Activated gamma-delta T cell treated with anti-CD3 and anti-CD28 coated beads, Interleukin-2, amount 50 U/mL, for 16 hours (primary cell): ENCODE results near the gene ST8SIA4.

Source experiments
- DNase-seq: peaks from one replicate; pipeline ENCODE4 v3.0.0-alpha.2; 2020; ENCODE audit warnings: low read depth

The ST8SIA4 gene

DNA sequence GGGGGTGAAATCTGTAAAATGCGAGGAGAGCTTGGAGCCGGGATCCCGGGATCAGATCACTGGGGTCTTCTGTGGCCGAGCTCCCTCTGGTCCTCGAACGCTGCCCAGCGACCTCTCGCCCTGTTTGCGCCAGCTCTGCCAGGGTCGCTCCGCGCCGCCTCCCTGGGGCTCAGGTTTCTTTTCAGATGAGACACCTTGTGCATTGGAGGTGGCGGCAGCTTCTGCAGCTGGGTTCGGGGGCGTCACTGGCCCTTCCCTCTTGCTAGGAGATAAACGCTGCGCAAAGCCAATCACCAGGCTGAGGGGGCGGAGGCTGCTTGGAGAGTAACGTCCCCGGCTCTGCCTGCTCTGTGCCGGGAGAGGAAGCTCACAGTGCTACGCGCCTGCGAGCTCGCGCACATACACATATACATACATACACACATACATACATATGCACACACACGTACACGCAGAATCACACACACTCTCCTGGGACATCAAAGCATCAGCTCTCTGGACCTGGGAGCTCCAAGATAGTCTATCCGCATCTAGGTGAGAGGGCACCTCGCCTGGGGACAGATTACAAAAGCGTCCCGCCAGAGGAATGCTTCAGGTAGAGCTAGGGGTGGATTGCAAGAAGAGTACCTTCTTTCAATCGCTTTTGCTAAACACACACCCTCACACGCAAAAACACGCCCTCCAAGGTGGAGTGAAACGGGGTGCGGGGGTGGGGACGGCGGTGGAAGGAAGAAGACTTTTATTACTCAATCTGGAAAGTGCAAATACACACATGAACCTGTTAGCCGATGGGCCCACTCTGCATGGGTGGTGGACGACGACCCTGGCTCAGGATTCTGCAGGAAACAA lies at the start of gene ST8SIA4:
Gene ST8SIA4 (minus strand): TSS at position 244 of the 849 bp plus-strand sequence. CDS start 327 bp downstream, outside the sequence.
- DNase-seq = peak; percentile 88

GRCh38 chr5:100950985-100951384 lies 47.9 kb upstream of the ST8SIA4 start:
- DNase-seq = no peak

GRCh38 chr5:100913298-100913697 lies 10.2 kb upstream of the ST8SIA4 start:
- no peak for DNase-seq

- DNase-seq = no peak
These were observed 6.0 kb upstream of the ST8SIA4 start for GRCh38 chr5:100909034-100909433.

GRCh38 chr5:100905259-100905914 lies 2.3 kb upstream of the ST8SIA4 start:
- no peak for DNase-seq

DNA sequence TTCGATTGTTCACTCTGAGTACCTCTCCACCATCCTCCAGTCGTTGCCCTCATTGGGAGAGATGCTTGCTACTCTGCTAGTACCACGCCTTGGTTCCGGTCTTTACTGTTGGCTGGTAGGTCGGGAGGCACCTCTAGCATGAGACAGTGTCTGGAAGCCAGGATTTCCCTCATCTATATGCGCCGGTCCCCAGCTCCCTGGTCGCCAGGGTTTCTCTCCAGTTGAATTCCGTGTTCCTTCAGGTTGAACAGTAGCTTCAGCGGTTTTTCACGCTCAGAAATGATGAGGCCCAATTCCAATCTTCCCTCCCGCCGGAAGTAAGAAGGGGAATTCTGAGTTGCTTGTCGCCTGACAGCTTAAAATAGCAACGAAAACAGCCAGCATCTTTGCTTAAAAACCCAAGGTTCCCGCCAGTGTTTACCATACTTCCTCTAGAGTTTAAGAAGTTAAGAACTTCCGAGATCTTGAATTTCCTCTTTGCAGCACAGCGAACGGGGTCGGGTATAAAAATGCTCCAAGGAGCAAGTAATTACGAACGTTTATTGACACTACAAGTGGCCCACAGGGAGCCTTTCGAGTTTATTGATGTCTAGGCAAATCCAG lies 1.3 kb upstream of the ST8SIA4 start:
- no peak for DNase-seq

GRCh38 chr5:100902440-100903038 lies 543 bp downstream of the ST8SIA4 start:
- no peak for DNase-seq

- DNase-seq = peak; percentile 51
These were observed 1.2 kb downstream of the ST8SIA4 start for GRCh38 chr5:100901821-100902341.

DNA sequence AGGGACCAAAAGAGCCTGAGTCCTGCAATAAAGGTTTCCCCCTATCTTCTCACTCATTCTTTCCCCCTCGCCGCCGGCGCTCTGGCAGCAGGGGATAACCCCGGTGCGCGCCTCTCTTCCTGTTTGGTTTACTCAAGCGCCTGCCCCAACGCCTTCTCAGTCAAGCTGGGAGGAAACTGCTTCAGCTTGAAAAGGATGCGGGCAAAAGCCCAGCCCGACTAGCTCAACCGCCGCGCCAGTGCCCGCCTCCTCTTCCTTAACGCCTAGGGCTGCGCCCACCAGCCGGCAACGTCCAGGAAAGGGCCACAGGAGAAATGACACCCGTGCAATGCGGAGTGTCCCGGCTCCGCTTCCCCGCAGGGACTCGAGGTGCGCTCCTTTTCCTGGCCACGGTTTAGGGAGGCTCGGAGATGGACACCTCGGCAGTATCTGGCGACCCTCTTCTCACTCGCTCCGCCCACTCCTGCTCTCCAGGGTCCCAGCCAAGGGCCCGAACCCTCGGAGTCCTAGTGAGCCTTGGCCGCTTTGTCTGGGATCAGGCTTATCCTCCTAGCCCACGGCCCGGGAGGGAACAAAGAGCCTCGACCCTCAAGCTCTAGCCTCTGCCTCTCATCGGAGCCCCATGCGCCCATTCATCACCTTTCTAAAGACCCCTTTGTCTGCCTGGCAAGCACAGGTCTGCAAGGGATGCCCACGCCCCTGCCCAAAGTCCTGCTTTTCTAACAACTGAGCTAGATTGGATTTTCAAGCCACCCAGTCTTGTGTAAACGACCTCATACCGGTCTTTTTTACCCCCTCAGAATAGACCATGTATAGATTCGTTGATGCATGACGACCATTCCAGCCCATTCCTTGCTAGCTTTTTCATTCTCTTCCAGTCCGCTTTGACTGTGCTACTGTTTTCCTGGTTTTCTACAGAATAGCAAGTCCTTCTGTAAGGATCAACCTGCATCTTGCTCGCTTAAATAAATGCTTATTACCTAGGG lies 2.0 kb downstream of the ST8SIA4 start:
- DNase-seq = peak; percentile 87

DNA sequence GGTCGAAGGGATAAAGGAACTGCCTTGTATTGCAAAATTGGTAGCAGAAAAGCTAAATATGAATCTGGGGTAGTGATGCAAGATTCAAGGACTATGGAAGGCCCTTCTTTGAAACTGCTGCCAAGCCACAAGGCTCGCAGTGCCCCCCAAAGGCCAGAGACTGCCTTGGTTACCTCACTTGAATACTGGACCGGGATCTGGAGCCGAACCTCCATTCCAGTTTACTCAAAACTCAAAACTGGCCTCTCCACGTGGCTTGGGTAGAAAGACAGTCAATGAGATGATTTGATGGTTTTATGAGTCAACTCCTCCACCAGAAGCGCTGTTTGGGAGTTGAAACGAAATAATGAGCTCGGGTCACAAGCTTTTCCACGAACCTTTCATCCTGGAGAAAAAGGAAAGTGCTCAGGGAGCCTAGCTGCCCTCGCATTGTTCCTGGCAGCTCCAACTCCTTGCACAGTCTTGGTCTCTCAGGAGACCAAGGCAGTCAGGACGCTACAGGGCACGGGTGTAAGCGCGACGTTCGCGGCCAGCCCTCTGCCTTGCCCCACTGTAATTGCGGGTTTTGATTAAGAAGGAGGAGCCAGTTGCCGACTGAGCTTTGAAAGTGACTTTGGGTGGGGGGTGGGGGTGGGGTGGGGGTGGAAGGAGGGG lies 2.8 kb downstream of the ST8SIA4 start:
- DNase-seq = no peak

GRCh38 chr5:100899675-100900074 lies 3.4 kb downstream of the ST8SIA4 start:
- no peak for DNase-seq

- DNase-seq = no peak
These were observed 4.4 kb downstream of the ST8SIA4 start for GRCh38 chr5:100898504-100899346.

DNA sequence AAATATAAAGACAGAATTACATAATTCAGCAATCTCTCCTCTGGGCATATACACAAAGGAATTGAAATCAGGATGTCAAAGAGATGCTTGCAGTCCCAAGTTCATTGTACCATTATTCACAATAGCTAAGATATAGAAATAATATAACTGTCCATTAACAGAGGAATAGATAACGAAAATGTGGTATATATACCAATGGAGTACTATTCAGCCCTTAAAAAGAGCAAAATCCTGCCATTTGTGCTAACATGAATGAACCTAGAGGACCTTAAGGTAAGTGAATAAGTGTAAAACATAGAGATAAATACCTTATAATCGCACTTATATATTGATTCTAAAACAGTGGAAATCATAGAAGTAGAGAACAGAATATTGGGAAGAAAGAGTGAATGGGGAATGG lies 7.0 kb downstream of the ST8SIA4 start:
- no peak for DNase-seq

DNA sequence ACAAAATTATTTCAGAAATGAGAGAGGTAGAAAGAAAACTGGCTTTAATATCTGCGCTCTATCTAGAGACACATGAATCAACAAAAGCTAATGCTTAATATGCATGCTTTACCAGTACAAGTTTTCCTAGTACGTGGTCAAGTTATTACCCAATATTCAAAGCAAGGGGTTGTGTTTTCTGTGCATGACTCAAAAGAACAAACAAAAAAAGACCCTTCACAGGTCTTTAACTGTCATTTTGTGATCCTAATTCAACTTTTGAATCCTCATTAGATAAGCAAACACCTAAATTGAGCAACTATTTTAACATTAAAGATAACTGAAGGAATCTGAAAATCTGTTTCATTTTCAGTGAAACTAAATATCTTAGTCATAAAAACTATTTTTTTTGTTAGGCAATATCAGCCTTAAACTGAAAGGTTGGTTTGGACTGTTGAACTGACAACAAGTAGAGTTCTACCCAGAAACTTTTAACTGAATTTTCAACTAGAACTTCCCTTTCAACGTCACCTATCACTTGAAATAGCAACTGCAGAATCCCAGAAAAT lies 12.5 kb downstream of the ST8SIA4 start:
- DNase-seq = no peak

DNA sequence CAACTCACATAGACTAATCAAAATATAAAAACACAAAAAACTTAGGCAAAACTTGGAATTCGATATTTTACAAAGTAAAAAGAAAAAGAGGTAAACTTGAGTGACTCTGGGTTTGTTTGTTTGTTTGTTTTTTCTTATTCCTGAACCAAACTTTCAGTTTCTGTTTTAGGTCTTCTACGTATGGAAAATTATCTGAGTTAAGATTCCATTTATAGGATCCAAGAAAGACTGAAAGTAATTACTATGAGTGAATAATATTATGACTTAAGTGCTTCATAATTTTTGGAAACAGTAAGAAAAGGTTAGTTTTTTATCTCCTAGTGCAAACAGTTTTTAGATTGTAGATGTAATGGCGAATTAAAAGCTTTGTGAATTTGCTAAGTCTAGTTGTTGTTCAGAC lies 13.2 kb downstream of the ST8SIA4 start:
- no peak for DNase-seq

GRCh38 chr5:100889165-100889743 lies 13.8 kb downstream of the ST8SIA4 start:
- no peak for DNase-seq

DNA sequence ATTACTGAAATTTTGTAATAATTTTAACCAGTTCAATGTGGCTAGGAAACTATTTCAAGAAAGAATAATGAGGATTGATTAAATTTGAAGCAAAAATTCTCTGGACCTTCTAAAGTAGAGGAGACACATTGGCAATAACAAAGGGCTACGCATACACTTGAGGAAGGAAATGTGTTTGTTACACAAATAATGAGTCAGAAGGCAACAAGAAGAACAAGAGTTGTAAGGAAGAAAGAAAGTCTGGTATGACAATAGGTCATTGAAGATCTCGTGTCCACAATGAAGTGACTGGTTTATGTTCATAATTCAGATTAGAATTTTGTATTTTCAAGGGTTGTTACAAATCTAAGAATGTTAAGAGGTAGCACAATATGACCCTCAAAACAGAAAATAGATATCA lies 25.8 kb downstream of the ST8SIA4 start:
- DNase-seq = no peak

DNA sequence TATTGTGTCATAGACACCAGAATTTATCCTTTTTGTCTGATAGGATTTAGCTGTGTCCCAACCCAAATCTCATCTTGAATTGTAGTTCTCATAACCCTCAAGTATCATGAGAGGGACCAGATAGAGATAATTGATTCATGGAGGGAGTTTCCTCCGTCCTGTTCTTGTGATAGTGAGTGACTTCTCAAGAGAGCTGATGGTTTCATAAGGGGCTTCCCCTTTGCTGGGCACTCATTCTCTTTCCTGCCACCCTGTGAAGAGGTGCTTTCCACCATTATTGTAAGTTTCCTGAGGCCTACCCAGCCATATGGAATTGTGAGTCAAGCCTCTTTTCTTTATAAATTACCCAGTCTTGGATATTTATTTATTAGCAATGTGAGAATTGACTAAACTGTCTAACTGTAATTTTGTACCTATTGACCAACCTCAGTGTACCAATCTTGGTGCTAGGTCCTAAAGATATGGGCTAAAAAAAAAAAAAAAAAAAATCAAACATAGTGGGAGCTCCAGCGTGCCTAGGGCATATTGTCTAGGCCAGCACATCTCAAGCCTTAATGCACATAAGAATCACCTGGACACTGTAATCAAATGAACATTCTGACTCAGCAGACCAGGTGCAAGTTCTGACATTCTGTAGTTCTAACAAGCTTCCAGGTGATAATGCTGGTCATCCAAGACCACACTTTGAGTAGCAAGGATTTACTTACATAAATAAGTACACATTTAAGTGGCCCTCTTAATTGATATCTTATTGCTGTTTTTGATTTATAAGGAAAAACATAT lies 30.5 kb downstream of the ST8SIA4 start:
- DNase-seq = peak; percentile 5
